Epithelial cell of proximal tubule (primary cell): Measurements from ENCODE around the gene ADAMTS12. TPM values are rescaled to one million over a fixed set of nuclear protein-coding genes. Genes with fewer than 3 reads are reported as not detected.

Source experiments
- DNase-seq: peaks from one replicate; pipeline ENCODE4 v3.0.0-alpha.2; 2011; ENCODE audit warnings: low read depth
- H3K4me3 ChIP-seq: 2 replicates; pipeline ENCODE4 v1.5.1; 2011; ENCODE audit warnings: low read depth, mild to moderate bottlenecking, low read length
- CTCF ChIP-seq: conservative IDR thresholded peaks from 2 replicates; pipeline ENCODE4 v1.5.1; 2012; ENCODE audit warnings: low read depth, mild to moderate bottlenecking, low read length
- total RNA-seq: library from RNA; depleted of rRNA; stranded (reverse); fragments of >200 nt; gene quantifications from 2 replicates; pipeline ENCODE4 v1.2.3, GENCODE V29; 2015

The ADAMTS12 gene
- total RNA-seq, 1 donor from 2014 or later = 2.1 TPM

GRCh38 chr5:33538201-33538600, 353.6 kb downstream of the ADAMTS12 start:
- DNase-seq = no peak
- no peak overlapping the region for H3K4me3 ChIP-seq
- no peak for TF ChIP-seq CTCF

GRCh38 chr5:33537240-33537639, 354.6 kb downstream of the ADAMTS12 start:
- TF ChIP-seq CTCF = no peak
- no peak overlapping the region for H3K4me3 ChIP-seq
- no peak for DNase-seq

GRCh38 chr5:33536802-33537201, 355.0 kb downstream of the ADAMTS12 start:
- H3K4me3 ChIP-seq = no peak overlapping the region
- DNase-seq = no peak
- no peak for TF ChIP-seq CTCF

GRCh38 chr5:33531824-33532223, 360.0 kb downstream of the ADAMTS12 start:
- no peak overlapping the region for H3K4me3 ChIP-seq
- no peak for TF ChIP-seq CTCF
- DNase-seq = no peak

GRCh38 chr5:33531037-33531298, 360.8 kb downstream of the ADAMTS12 start:
- DNase-seq = no peak
- TF ChIP-seq CTCF = no peak

GRCh38 chr5:33530183-33531036, 361.4 kb downstream of the ADAMTS12 start:
- no peak overlapping the region for H3K4me3 ChIP-seq
- no peak for DNase-seq
- peak; percentile 12 for TF ChIP-seq CTCF

More at GRCh38 chr5:33531037-33531298, 360.8 kb downstream of the ADAMTS12 start:
- H3K4me3 ChIP-seq = no peak overlapping the region

- no peak overlapping the region for H3K4me3 ChIP-seq
- TF ChIP-seq CTCF = no peak
- DNase-seq = no peak
Measured at GRCh38 chr5:33527696-33528095, 364.1 kb downstream of the ADAMTS12 start.
